ENCODE measurements around the gene ZNF331. TPM values are rescaled to one million over a fixed set of nuclear protein-coding genes. Genes with fewer than 3 reads are reported as not detected.

Gene ZNF331
- total RNA-seq, 1 experiment from 2014 or later: 56.7 TPM

DNA sequence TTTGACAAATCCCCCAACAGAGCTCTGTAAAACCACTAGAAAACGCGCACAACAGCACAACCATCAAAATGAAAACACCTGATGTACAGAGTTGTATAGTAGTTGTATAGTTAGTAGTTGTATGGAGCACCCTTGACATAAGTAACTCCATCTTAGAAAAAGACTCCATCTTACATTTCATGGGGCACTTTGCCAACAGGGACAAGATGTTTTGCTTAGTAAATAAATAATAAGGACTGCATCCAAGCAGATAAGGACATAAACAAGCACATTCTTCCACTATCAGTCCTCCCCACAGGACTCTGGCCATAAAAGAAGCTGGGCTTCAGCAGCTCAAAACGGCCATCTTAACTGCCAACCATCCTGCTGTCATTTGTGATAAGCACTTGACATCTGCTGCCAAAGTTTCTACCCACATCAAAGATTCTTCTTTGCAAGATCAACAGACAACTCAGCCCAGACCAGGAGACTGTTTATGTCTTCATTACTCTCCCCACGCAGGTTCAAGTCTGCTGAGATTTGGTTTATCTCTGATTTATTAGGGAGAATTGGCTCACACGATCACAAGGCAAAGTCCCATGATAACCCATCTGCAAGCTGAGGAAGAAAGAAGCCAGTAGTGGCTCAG, 20.7 kb upstream of the ZNF331 start:
- H3K9me3 Mint-ChIP-seq: no peaks in the 10 kb centered on the region
- H3K4me3 Mint-ChIP-seq: no peak overlapping the region
- ChIA-PET POLR2A (no interaction called here), CTCF (interaction anchor here (1.0 kb wide), 1 partner anchor 92 kb away, joined by 3 read pairs; no protein-coding TSS in a partner anchor)
- DNase-seq (ENCODE audit: low spot score) (no peak), ATAC-seq (no peak)
- TF ChIP-seq, protein P1, sequence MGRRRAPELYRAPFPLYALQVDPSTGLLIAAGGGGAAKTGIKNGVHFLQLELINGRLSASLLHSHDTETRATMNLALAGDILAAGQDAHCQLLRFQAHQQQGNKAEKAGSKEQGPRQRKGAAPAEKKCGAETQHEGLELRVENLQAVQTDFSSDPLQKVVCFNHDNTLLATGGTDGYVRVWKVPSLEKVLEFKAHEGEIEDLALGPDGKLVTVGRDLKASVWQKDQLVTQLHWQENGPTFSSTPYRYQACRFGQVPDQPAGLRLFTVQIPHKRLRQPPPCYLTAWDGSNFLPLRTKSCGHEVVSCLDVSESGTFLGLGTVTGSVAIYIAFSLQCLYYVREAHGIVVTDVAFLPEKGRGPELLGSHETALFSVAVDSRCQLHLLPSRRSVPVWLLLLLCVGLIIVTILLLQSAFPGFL (CRISPR knock-in tag; IDR thresholded peaks at IDR 0.05; ENCODE audit: borderline replicate concordance): no peak
- TF ChIP-seq, protein P2, sequence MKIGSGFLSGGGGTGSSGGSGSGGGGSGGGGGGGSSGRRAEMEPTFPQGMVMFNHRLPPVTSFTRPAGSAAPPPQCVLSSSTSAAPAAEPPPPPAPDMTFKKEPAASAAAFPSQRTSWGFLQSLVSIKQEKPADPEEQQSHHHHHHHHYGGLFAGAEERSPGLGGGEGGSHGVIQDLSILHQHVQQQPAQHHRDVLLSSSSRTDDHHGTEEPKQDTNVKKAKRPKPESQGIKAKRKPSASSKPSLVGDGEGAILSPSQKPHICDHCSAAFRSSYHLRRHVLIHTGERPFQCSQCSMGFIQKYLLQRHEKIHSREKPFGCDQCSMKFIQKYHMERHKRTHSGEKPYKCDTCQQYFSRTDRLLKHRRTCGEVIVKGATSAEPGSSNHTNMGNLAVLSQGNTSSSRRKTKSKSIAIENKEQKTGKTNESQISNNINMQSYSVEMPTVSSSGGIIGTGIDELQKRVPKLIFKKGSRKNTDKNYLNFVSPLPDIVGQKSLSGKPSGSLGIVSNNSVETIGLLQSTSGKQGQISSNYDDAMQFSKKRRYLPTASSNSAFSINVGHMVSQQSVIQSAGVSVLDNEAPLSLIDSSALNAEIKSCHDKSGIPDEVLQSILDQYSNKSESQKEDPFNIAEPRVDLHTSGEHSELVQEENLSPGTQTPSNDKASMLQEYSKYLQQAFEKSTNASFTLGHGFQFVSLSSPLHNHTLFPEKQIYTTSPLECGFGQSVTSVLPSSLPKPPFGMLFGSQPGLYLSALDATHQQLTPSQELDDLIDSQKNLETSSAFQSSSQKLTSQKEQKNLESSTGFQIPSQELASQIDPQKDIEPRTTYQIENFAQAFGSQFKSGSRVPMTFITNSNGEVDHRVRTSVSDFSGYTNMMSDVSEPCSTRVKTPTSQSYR (CRISPR knock-in tag; IDR thresholded peaks at IDR 0.05): no peak
- no peak for TF ChIP-seq ELF4 (CRISPR knock-in tag; IDR thresholded peaks at IDR 0.05; ENCODE audit: low read depth)
- no peak for TF ChIP-seq FOXK1 (CRISPR knock-in tag; IDR thresholded peaks at IDR 0.05)
- TF ChIP-seq HMGA2 (CRISPR knock-in tag; IDR thresholded peaks at IDR 0.05): no peak
- TF ChIP-seq KAT7 (CRISPR knock-in tag; IDR thresholded peaks at IDR 0.05; ENCODE audit: borderline replicate concordance): no peak
- no peak for TF ChIP-seq ZNF423 (CRISPR knock-in tag; IDR thresholded peaks at IDR 0.05)
- no peak for TF ChIP-seq MAX (CRISPR knock-in tag; IDR thresholded peaks at IDR 0.05)
- no peak for TF ChIP-seq JAZF1 (CRISPR knock-in tag; IDR thresholded peaks at IDR 0.05)
- TF ChIP-seq IRF2 (CRISPR knock-in tag; IDR thresholded peaks at IDR 0.05; ENCODE audit: borderline replicate concordance, low read depth): no peak
- TF ChIP-seq MYBL2 (CRISPR knock-in tag; IDR thresholded peaks at IDR 0.05): no peak
- TF ChIP-seq USF2 (CRISPR knock-in tag; IDR thresholded peaks at IDR 0.05): no peak
- TF ChIP-seq, protein P3, sequence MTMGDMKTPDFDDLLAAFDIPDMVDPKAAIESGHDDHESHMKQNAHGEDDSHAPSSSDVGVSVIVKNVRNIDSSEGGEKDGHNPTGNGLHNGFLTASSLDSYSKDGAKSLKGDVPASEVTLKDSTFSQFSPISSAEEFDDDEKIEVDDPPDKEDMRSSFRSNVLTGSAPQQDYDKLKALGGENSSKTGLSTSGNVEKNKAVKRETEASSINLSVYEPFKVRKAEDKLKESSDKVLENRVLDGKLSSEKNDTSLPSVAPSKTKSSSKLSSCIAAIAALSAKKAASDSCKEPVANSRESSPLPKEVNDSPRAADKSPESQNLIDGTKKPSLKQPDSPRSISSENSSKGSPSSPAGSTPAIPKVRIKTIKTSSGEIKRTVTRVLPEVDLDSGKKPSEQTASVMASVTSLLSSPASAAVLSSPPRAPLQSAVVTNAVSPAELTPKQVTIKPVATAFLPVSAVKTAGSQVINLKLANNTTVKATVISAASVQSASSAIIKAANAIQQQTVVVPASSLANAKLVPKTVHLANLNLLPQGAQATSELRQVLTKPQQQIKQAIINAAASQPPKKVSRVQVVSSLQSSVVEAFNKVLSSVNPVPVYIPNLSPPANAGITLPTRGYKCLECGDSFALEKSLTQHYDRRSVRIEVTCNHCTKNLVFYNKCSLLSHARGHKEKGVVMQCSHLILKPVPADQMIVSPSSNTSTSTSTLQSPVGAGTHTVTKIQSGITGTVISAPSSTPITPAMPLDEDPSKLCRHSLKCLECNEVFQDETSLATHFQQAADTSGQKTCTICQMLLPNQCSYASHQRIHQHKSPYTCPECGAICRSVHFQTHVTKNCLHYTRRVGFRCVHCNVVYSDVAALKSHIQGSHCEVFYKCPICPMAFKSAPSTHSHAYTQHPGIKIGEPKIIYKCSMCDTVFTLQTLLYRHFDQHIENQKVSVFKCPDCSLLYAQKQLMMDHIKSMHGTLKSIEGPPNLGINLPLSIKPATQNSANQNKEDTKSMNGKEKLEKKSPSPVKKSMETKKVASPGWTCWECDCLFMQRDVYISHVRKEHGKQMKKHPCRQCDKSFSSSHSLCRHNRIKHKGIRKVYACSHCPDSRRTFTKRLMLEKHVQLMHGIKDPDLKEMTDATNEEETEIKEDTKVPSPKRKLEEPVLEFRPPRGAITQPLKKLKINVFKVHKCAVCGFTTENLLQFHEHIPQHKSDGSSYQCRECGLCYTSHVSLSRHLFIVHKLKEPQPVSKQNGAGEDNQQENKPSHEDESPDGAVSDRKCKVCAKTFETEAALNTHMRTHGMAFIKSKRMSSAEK (CRISPR knock-in tag; IDR thresholded peaks at IDR 0.05; ENCODE audit: borderline replicate concordance): no peak
- TF ChIP-seq, protein P4, sequence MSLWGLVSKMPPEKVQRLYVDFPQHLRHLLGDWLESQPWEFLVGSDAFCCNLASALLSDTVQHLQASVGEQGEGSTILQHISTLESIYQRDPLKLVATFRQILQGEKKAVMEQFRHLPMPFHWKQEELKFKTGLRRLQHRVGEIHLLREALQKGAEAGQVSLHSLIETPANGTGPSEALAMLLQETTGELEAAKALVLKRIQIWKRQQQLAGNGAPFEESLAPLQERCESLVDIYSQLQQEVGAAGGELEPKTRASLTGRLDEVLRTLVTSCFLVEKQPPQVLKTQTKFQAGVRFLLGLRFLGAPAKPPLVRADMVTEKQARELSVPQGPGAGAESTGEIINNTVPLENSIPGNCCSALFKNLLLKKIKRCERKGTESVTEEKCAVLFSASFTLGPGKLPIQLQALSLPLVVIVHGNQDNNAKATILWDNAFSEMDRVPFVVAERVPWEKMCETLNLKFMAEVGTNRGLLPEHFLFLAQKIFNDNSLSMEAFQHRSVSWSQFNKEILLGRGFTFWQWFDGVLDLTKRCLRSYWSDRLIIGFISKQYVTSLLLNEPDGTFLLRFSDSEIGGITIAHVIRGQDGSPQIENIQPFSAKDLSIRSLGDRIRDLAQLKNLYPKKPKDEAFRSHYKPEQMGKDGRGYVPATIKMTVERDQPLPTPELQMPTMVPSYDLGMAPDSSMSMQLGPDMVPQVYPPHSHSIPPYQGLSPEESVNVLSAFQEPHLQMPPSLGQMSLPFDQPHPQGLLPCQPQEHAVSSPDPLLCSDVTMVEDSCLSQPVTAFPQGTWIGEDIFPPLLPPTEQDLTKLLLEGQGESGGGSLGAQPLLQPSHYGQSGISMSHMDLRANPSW (CRISPR knock-in tag; conservative IDR thresholded peaks at IDR 0.05; ENCODE audit: low read depth): no peak
- no peak for TF ChIP-seq NR3C1 (CRISPR knock-in tag; conservative IDR thresholded peaks at IDR 0.05; ENCODE audit: low read depth)
- peaks cover 9% of the 10 kb centered on the region for H3K4me1 Mint-ChIP-seq
- no peak overlapping the region for H3K27ac Mint-ChIP-seq
- no peaks in the 10 kb centered on the region for H3K27me3 Mint-ChIP-seq (ENCODE audit: low read depth)
- peaks cover 8% of the 10 kb centered on the region for H3K36me3 Mint-ChIP-seq

Data from WTC11 (cell line).